ENCODE results near the gene PACRG.

Gene PACRG

DNA sequence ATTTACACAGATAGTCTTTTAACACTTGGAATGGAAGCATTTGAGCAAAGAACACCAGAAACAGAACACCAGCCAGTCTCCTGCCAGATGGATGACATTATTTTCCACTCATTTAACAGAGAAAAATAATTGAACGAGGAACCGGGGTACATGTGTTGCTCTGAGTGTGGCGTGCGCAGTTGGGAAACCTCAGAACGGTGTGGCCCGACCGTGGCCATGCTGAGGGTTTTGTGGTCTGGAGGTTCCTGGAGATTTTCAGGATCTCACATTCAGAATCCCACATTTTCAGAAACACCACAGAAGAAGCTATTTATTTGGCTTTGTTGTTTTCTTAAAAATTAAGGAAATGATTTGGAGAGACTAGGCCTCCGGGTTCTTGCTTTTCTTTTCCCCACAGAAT lies 559.9 kb downstream of the PACRG start:
- TF ChIP-seq TOX (CRISPR knock-in tag; IDR thresholded peaks at IDR 0.05; ENCODE audit: borderline replicate concordance) (no peak), ZNF8 (CRISPR knock-in tag; IDR thresholded peaks at IDR 0.05) (no peak), OSR1 (CRISPR knock-in tag; IDR thresholded peaks at IDR 0.05) (no peak)
- TF ChIP-seq, protein P1, sequence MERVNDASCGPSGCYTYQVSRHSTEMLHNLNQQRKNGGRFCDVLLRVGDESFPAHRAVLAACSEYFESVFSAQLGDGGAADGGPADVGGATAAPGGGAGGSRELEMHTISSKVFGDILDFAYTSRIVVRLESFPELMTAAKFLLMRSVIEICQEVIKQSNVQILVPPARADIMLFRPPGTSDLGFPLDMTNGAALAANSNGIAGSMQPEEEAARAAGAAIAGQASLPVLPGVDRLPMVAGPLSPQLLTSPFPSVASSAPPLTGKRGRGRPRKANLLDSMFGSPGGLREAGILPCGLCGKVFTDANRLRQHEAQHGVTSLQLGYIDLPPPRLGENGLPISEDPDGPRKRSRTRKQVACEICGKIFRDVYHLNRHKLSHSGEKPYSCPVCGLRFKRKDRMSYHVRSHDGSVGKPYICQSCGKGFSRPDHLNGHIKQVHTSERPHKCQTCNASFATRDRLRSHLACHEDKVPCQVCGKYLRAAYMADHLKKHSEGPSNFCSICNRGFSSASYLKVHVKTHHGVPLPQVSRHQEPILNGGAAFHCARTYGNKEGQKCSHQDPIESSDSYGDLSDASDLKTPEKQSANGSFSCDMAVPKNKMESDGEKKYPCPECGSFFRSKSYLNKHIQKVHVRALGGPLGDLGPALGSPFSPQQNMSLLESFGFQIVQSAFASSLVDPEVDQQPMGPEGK (CRISPR knock-in tag; IDR thresholded peaks at IDR 0.05; ENCODE audit: borderline replicate concordance): no peak
- ATAC-seq: no peak

DNA sequence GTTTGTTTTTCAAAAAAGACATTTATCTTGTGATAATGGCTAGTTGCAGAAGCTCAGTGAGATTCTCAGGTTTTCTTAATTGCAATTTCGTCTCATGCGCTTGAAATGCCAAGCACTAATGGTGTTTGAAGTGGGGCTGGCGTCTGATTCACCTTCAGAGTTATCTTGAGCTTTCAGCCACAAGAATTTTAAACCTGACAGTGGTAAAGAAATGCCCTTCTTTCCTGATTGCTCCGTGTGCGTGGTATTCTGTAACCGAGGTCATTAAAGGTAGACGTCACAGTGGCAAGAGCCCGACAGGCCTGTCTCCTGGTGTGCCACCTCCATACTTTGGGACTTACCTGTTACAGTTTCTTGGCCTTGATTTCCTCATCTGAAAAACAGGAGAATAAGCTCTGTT lies 560.3 kb downstream of the PACRG start:
- ATAC-seq: no peak
- TF ChIP-seq ZNF8 (CRISPR knock-in tag; IDR thresholded peaks at IDR 0.05) (no peak), BACH2 (CRISPR knock-in tag; IDR thresholded peaks at IDR 0.05; ENCODE audit: borderline replicate concordance) (no peak), ZNF565 (CRISPR knock-in tag; conservative IDR thresholded peaks at IDR 0.05; ENCODE audit: low read depth) (no peak), ZFP30 (CRISPR knock-in tag; IDR thresholded peaks at IDR 0.05) (no peak), GLIS3 (CRISPR knock-in tag; IDR thresholded peaks at IDR 0.05) (no peak), SNAI2 (CRISPR knock-in tag; IDR thresholded peaks at IDR 0.05) (no peak), ZNF70 (CRISPR knock-in tag; IDR thresholded peaks at IDR 0.05) (no peak), ISL1 (CRISPR knock-in tag; IDR thresholded peaks at IDR 0.05) (no peak), ESRRG (CRISPR knock-in tag; IDR thresholded peaks at IDR 0.05) (no peak), ZFP3 (CRISPR knock-in tag; IDR thresholded peaks at IDR 0.05) (no peak), TCF4 (CRISPR knock-in tag; IDR thresholded peaks at IDR 0.05; ENCODE audit: borderline replicate concordance) (no peak), ARNTL (CRISPR knock-in tag; IDR thresholded peaks at IDR 0.05; ENCODE audit: borderline replicate concordance, low read depth) (no peak), TOX (CRISPR knock-in tag; IDR thresholded peaks at IDR 0.05; ENCODE audit: borderline replicate concordance) (no peak)
- TF ChIP-seq, protein P2, sequence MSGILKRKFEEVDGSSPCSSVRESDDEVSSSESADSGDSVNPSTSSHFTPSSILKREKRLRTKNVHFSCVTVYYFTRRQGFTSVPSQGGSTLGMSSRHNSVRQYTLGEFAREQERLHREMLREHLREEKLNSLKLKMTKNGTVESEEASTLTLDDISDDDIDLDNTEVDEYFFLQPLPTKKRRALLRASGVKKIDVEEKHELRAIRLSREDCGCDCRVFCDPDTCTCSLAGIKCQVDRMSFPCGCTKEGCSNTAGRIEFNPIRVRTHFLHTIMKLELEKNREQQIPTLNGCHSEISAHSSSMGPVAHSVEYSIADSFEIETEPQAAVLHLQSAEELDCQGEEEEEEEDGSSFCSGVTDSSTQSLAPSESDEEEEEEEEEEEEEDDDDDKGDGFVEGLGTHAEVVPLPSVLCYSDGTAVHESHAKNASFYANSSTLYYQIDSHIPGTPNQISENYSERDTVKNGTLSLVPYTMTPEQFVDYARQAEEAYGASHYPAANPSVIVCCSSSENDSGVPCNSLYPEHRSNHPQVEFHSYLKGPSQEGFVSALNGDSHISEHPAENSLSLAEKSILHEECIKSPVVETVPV (CRISPR knock-in tag; IDR thresholded peaks at IDR 0.05): no peak
- TF ChIP-seq, protein P3, sequence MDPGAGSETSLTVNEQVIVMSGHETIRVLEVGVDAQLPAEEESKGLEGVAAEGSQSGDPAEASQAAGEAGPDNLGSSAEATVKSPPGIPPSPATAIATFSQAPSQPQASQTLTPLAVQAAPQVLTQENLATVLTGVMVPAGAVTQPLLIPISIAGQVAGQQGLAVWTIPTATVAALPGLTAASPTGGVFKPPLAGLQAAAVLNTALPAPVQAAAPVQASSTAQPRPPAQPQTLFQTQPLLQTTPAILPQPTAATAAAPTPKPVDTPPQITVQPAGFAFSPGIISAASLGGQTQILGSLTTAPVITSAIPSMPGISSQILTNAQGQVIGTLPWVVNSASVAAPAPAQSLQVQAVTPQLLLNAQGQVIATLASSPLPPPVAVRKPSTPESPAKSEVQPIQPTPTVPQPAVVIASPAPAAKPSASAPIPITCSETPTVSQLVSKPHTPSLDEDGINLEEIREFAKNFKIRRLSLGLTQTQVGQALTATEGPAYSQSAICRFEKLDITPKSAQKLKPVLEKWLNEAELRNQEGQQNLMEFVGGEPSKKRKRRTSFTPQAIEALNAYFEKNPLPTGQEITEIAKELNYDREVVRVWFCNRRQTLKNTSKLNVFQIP (CRISPR knock-in tag; IDR thresholded peaks at IDR 0.05; ENCODE audit: borderline replicate concordance, low read depth): no peak
- TF ChIP-seq, protein P4, sequence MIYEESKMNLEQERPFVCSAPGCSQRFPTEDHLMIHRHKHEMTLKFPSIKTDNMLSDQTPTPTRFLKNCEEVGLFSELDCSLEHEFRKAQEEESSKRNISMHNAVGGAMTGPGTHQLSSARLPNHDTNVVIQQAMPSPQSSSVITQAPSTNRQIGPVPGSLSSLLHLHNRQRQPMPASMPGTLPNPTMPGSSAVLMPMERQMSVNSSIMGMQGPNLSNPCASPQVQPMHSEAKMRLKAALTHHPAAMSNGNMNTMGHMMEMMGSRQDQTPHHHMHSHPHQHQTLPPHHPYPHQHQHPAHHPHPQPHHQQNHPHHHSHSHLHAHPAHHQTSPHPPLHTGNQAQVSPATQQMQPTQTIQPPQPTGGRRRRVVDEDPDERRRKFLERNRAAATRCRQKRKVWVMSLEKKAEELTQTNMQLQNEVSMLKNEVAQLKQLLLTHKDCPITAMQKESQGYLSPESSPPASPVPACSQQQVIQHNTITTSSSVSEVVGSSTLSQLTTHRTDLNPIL (CRISPR knock-in tag; IDR thresholded peaks at IDR 0.05; ENCODE audit: low read depth): no peak
- TF ChIP-seq, protein P5, sequence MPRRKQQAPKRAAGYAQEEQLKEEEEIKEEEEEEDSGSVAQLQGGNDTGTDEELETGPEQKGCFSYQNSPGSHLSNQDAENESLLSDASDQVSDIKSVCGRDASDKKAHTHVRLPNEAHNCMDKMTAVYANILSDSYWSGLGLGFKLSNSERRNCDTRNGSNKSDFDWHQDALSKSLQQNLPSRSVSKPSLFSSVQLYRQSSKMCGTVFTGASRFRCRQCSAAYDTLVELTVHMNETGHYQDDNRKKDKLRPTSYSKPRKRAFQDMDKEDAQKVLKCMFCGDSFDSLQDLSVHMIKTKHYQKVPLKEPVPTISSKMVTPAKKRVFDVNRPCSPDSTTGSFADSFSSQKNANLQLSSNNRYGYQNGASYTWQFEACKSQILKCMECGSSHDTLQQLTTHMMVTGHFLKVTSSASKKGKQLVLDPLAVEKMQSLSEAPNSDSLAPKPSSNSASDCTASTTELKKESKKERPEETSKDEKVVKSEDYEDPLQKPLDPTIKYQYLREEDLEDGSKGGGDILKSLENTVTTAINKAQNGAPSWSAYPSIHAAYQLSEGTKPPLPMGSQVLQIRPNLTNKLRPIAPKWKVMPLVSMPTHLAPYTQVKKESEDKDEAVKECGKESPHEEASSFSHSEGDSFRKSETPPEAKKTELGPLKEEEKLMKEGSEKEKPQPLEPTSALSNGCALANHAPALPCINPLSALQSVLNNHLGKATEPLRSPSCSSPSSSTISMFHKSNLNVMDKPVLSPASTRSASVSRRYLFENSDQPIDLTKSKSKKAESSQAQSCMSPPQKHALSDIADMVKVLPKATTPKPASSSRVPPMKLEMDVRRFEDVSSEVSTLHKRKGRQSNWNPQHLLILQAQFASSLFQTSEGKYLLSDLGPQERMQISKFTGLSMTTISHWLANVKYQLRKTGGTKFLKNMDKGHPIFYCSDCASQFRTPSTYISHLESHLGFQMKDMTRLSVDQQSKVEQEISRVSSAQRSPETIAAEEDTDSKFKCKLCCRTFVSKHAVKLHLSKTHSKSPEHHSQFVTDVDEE (CRISPR knock-in tag; IDR thresholded peaks at IDR 0.05): no peak

DNA sequence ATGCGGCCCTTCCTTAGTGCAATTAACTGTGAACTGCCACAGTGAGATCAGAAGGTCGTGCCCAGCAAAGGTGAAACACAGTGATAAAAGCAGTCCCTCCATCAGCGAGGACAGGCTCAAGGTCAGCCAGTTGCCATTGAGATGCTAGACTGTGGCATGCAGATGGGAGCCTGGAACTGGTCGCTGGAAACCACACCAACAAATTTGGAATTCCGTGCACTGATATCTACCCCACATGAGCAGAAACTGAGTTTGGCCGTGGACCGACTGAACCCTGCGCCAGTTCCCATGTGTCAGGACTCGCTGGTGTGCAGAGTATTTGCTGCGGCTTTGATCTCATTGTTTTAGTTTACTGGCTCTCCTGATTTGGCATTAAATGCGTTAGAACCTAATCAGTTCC lies 561.1 kb downstream of the PACRG start:
- ATAC-seq: no peak
- no peak for TF ChIP-seq ARNTL (CRISPR knock-in tag; IDR thresholded peaks at IDR 0.05; ENCODE audit: borderline replicate concordance, low read depth)
- no peak for TF ChIP-seq ZFP30 (CRISPR knock-in tag; IDR thresholded peaks at IDR 0.05)
- no peak for TF ChIP-seq BACH2 (CRISPR knock-in tag; IDR thresholded peaks at IDR 0.05; ENCODE audit: borderline replicate concordance)
- TF ChIP-seq ISL1 (CRISPR knock-in tag; IDR thresholded peaks at IDR 0.05): no peak
- TF ChIP-seq ZNF8 (CRISPR knock-in tag; IDR thresholded peaks at IDR 0.05): no peak
- TF ChIP-seq GLIS3 (CRISPR knock-in tag; IDR thresholded peaks at IDR 0.05): no peak
- TF ChIP-seq, protein P4 (CRISPR knock-in tag; IDR thresholded peaks at IDR 0.05; ENCODE audit: low read depth): no peak
- TF ChIP-seq, protein P2 (CRISPR knock-in tag; IDR thresholded peaks at IDR 0.05): no peak
- TF ChIP-seq, protein P5 (CRISPR knock-in tag; IDR thresholded peaks at IDR 0.05): no peak
- no peak for TF ChIP-seq SNAI2 (CRISPR knock-in tag; IDR thresholded peaks at IDR 0.05)
- no peak for TF ChIP-seq ZC3H10 (CRISPR knock-in tag; IDR thresholded peaks at IDR 0.05)
- TF ChIP-seq TCF4 (CRISPR knock-in tag; IDR thresholded peaks at IDR 0.05; ENCODE audit: borderline replicate concordance): no peak
- TF ChIP-seq RARB (CRISPR knock-in tag; IDR thresholded peaks at IDR 0.05): no peak
- no peak for TF ChIP-seq OSR1 (CRISPR knock-in tag; IDR thresholded peaks at IDR 0.05)
